Heart left ventricle (tissue), 16 donors: ENCODE results near the gene GPC3. TPM values are rescaled to one million over a fixed set of nuclear protein-coding genes. Genes with fewer than 3 reads are reported as not detected.

Experiments used
- ATAC-seq, 4 donors: fragments of 200-7000 bp; cut with Tn5 transposase; one replicate each; pipeline ENCODE4 v1.9.1; 2020 to 2022; ENCODE audit warnings: moderate library complexity in 4 of 4, mild to moderate bottlenecking in 3 of 4, moderate number of reproducible peaks in 1 of 4
- DNase-seq, 5 donors: peaks; one replicate each; pipeline ENCODE4 v3.0.0-alpha.2; 2020
- H3K27ac ChIP-seq, 12 donors: fragments of 200-600 bp; sonication (generic) in 4 of 12; one replicate each; pipeline versions ENCODE4 v1.5.0 to v1.8.0; 2016 to 2022; ENCODE audit warnings: mild to moderate bottlenecking in 2 of 12
- H3K27me3 ChIP-seq, 9 donors: fragments of 200-600 bp; sonication (generic) in 2 of 9; one replicate each; pipeline versions ENCODE4 v1.5.1 to v1.8.0; 2016 to 2022; ENCODE audit warnings: mild to moderate bottlenecking in 3 of 9
- H3K36me3 ChIP-seq, 9 donors: fragments of 200-600 bp; sonication (generic) in 2 of 9; one replicate each; pipeline versions ENCODE4 v1.5.0 to v1.8.0; 2018 to 2022; ENCODE audit warnings: mild to moderate bottlenecking in 2 of 9
- H3K4me1 ChIP-seq, 12 donors: fragments of 200-600 bp; sonication (generic) in 4 of 12; one replicate each; pipeline versions ENCODE4 v1.5.0 to v1.8.0; 2016 to 2022; ENCODE audit warnings: mild to moderate bottlenecking in 3 of 12
- H3K4me3 ChIP-seq, 12 donors: fragments of 200-600 bp; sonication (generic) in 4 of 12; one replicate each; pipeline versions ENCODE4 v1.5.0 to v1.8.0; 2017 to 2022; ENCODE audit warnings: mild to moderate bottlenecking in 9 of 12, moderate library complexity in 4 of 12
- H3K9me3 ChIP-seq, 12 donors: fragments of 200-600 bp; sonication (generic) in 4 of 12; one replicate each; pipeline versions ENCODE4 v1.5.0 to v1.8.0; 2016 to 2022; ENCODE audit warnings: mild to moderate bottlenecking in 1 of 12
- CTCF ChIP-seq, 12 donors: fragments of 200-600 bp; sonication (generic) in 4 of 12; IDR thresholded peaks; one replicate each; pipeline versions ENCODE4 v1.5.0 to v1.8.0; 2018 to 2022; ENCODE audit warnings: antibody characterized with exemption in 12 of 12, mild to moderate bottlenecking in 5 of 12
- POLR2A ChIP-seq, 2 donors: fragments of 450-650 bp; IDR thresholded peaks; one replicate each; pipeline ENCODE4 v1.6.1; 2017; ENCODE audit warnings: antibody characterized with exemption in 2 of 2, mild to moderate bottlenecking in 2 of 2, moderate library complexity in 2 of 2
- WGBS, 4 donors: extraction: QIAGEN DNeasy Blood & Tissue Kit in 2 of 4; methylation state at CpG; one replicate each; pipeline versions ENCODE4 v1.1.5 to v1.1.7; 2013 to 2018; 5-methylcytosine and 5-hydroxymethylcytosine counted together
- intact Hi-C, 10 donors: fragments of 100-400 bp; cut with DNase I; formaldehyde crosslinking; loops; one replicate each; pipeline versions ENCODE4 v1.11.1 to v1.14.2; 2022
- polyA plus RNA-seq, 2 donors: library from polyadenylated mRNA; stranded (reverse); fragments of 200-250 nt; gene quantifications; one replicate each; pipeline ENCODE4 v1.2.3, GENCODE V29; 2013
- total RNA-seq, 9 donors: library from RNA; depleted of rRNA in 2 of 9; stranded (reverse); fragments of >200 nt in 2 of 9; fragmentation: NEBNext Ultra II Directional in 3 of 9; extraction: Animal tissue kit (Norgen Biotek cat#: 25700) in 3 of 9; gene quantifications; one replicate each; pipeline versions ENCODE4 v1.1.0 to v1.2.4, GENCODE V29; 2016 to 2023
- donor health status: ischemic (EF 13 %, LVEDD 7.1; RV severe dilation, severe dysfunction).
- donor health status: healthy with polysubstance abuse.
- donor health status: DM: no; HTN: yes; CAD: no.
- donor health status: DM: no; HTN: no; CAD: no.
- donor health status: ischemic (EF 25% LVEDD 6.9; RV normal size, moderate dysfunction).
- donor health status: ischemic (EF 25% LVEDD 5.7; RV mildly dilated, moderate dysfunction).
- donor health status: healthy.
- donor health status: DM: yes; HTN: yes; CAD: no.
- donor health status: ischemic (EF 35%, LVEDD 5.7; RV mildly dilated, moderate dysfunction).
- donor health status: nonischemic (EF 11% LVEDD 7.7; RV severe dilation, severe dysfunction).
- donor health status: DM: yes; HTN: yes; CAD: no.
- donor health status: PGD.
- donor health status: ischemic (EF 29% LVEDD 5.4; RV normal size, mild dysfunction).
- donor health status: nonischemic (EF 23%, LVEDD 6.1; RV moderate dilation, normal function).

Gene GPC3
- total and polyA plus RNA-seq, 11 donors = 0.19 to 16.9 (median 2.8) TPM

- intact Hi-C loops = no loop called here
- TF ChIP-seq POLR2A (IDR thresholded peaks at IDR 0.05) (no peak), CTCF (IDR thresholded peaks at IDR 0.05) (no peak)
- no peak for DNase-seq
- no peaks in the 10 kb centered on the region for H3K4me1 ChIP-seq
- no peaks in the 10 kb centered on the region for H3K9me3 ChIP-seq
- 79 to 91% (median 84%) methylated on average over 5 of the region's 5 CpGs for WGBS, 4 donors
- H3K36me3 ChIP-seq = no peaks in the 10 kb centered on the region
- ATAC-seq = no peak
- no peak overlapping the region for H3K27ac ChIP-seq
- peaks cover 0 to 34% (median 0%) of the 10 kb centered on the region in 9 donors for H3K27me3 ChIP-seq
- H3K4me3 ChIP-seq = no peak overlapping the region
These were observed 17.3 kb downstream of the GPC3 start for GRCh38 chrX:133968109-133968508.

GRCh38 chrX:133966199-133966598, 19.2 kb downstream of the GPC3 start:
- peaks cover 0 to 27% (median 0%) of the 10 kb centered on the region in 9 donors for H3K27me3 ChIP-seq
- no peaks in the 10 kb centered on the region for H3K4me1 ChIP-seq
- H3K9me3 ChIP-seq = no peaks in the 10 kb centered on the region
- no peak for TF ChIP-seq CTCF (IDR thresholded peaks at IDR 0.05)
- no peak for TF ChIP-seq POLR2A (IDR thresholded peaks at IDR 0.05)
- no peak overlapping the region for H3K27ac ChIP-seq
- DNase-seq = no peak
- no peak for ATAC-seq
- 70 to 92% (median 90%) methylated on average over 3 of the region's 3 CpGs for WGBS, 4 donors
- no peaks in the 10 kb centered on the region for H3K36me3 ChIP-seq
- no peak overlapping the region for H3K4me3 ChIP-seq
- intact Hi-C loops = no loop called here

- intact Hi-C loops = no loop called here
- no peak for ATAC-seq
These were observed 20.1 kb downstream of the GPC3 start for GRCh38 chrX:133965321-133965720.

GRCh38 chrX:133961046-133961445, 24.3 kb downstream of the GPC3 start:
- Histone ChIP-seq H3K9me3 (no peaks in the 10 kb centered on the region), H3K4me3 (no peak overlapping the region), H3K27ac (no peak overlapping the region), H3K27me3 (peaks cover 0 to 23% (median 0%) of the 10 kb centered on the region in 9 donors), H3K36me3 (no peaks in the 10 kb centered on the region), H3K4me1 (no peaks in the 10 kb centered on the region)
- TF ChIP-seq CTCF (IDR thresholded peaks at IDR 0.05) (no peak), POLR2A (IDR thresholded peaks at IDR 0.05) (no peak)
- 76 to 88% (median 81%) methylated on average over 6 of the region's 6 CpGs for WGBS, 4 donors
- no peak for ATAC-seq
- no peak for DNase-seq
- intact Hi-C loops = no loop called here

More at GRCh38 chrX:133965321-133965720, 20.1 kb downstream of the GPC3 start:
- H3K4me1 ChIP-seq = no peaks in the 10 kb centered on the region
- 87 to 98% (median 90%) methylated on average over 3 of the region's 3 CpGs for WGBS, 4 donors
- TF ChIP-seq POLR2A (IDR thresholded peaks at IDR 0.05) (no peak), CTCF (IDR thresholded peaks at IDR 0.05) (no peak)
- H3K36me3 ChIP-seq = no peaks in the 10 kb centered on the region
- DNase-seq = no peak
- H3K27me3 ChIP-seq = peaks cover 0 to 30% (median 0%) of the 10 kb centered on the region in 9 donors
- no peak overlapping the region for H3K27ac ChIP-seq
- H3K4me3 ChIP-seq = no peak overlapping the region
- H3K9me3 ChIP-seq = no peaks in the 10 kb centered on the region
